ENCODE results near the gene ANO2. TPM values are rescaled to one million over a fixed set of nuclear protein-coding genes. Genes with fewer than 3 reads are reported as not detected.

The ANO2 gene
- total RNA-seq, 3 donors from 2014 or later: not detected

GRCh38 chr12:5521456-5522325 is 423.4 kb downstream of the ANO2 start:
- no peak for ATAC-seq
- Mint-ChIP-seq H3K36me3 (ENCODE audit: insufficient read depth) (no peaks in the 10 kb centered on the region), H3K9me3 (no peaks in the 10 kb centered on the region), H3K4me1 (ENCODE audit: low read depth) (no peaks in the 10 kb centered on the region), H3K4me3 (no peak overlapping the region), H3K27me3 (ENCODE audit: low read depth) (no peaks in the 10 kb centered on the region)
- no peak for DNase-seq

- Mint-ChIP-seq H3K36me3 (ENCODE audit: insufficient read depth) (no peaks in the 10 kb centered on the region), H3K9me3 (no peaks in the 10 kb centered on the region), H3K4me1 (ENCODE audit: low read depth) (no peaks in the 10 kb centered on the region), H3K27me3 (ENCODE audit: low read depth) (no peaks in the 10 kb centered on the region), H3K4me3 (no peak overlapping the region)
- no peak for ATAC-seq
- DNase-seq: no peak
Measured at GRCh38 chr12:5520831-5521230, 424.2 kb downstream of the ANO2 start.

- no peaks in the 10 kb centered on the region for H3K9me3 Mint-ChIP-seq
- no peak overlapping the region for H3K4me3 Mint-ChIP-seq
- H3K36me3 Mint-ChIP-seq (ENCODE audit: insufficient read depth): no peaks in the 10 kb centered on the region
- ATAC-seq: no peak
- H3K4me1 Mint-ChIP-seq (ENCODE audit: low read depth): no peaks in the 10 kb centered on the region
- DNase-seq: no peak
- H3K27me3 Mint-ChIP-seq (ENCODE audit: low read depth): no peaks in the 10 kb centered on the region
Measured at GRCh38 chr12:5520037-5520436, 425.0 kb downstream of the ANO2 start.

GRCh38 chr12:5518584-5519365 is 426.3 kb downstream of the ANO2 start:
- Mint-ChIP-seq H3K4me1 (ENCODE audit: low read depth) (no peaks in the 10 kb centered on the region), H3K9me3 (no peaks in the 10 kb centered on the region), H3K36me3 (ENCODE audit: insufficient read depth) (no peaks in the 10 kb centered on the region), H3K27me3 (ENCODE audit: low read depth) (no peaks in the 10 kb centered on the region), H3K4me3 (no peak overlapping the region)
- ATAC-seq: no peak
- DNase-seq: no peak

GRCh38 chr12:5516371-5517241 is 428.5 kb downstream of the ANO2 start:
- no peaks in the 10 kb centered on the region for H3K4me1 Mint-ChIP-seq (ENCODE audit: low read depth)
- H3K27me3 Mint-ChIP-seq (ENCODE audit: low read depth): peaks cover under 1% of the 10 kb centered on the region
- DNase-seq (no peak), ATAC-seq (no peak)
- no peaks in the 10 kb centered on the region for H3K9me3 Mint-ChIP-seq
- no peaks in the 10 kb centered on the region for H3K36me3 Mint-ChIP-seq (ENCODE audit: insufficient read depth)
- H3K4me3 Mint-ChIP-seq: no peak overlapping the region

- DNase-seq (no peak), ATAC-seq (no peak)
- H3K27me3 Mint-ChIP-seq (ENCODE audit: low read depth): peaks cover 8% of the 10 kb centered on the region
- H3K36me3 Mint-ChIP-seq (ENCODE audit: insufficient read depth): no peaks in the 10 kb centered on the region
- no peaks in the 10 kb centered on the region for H3K4me1 Mint-ChIP-seq (ENCODE audit: low read depth)
- H3K9me3 Mint-ChIP-seq: no peaks in the 10 kb centered on the region
- H3K4me3 Mint-ChIP-seq: no peak overlapping the region
Measured at GRCh38 chr12:5515458-5515857, 429.6 kb downstream of the ANO2 start.

- Mint-ChIP-seq H3K4me1 (ENCODE audit: low read depth) (no peaks in the 10 kb centered on the region), H3K4me3 (no peak overlapping the region), H3K36me3 (ENCODE audit: insufficient read depth) (no peaks in the 10 kb centered on the region), H3K9me3 (no peaks in the 10 kb centered on the region), H3K27me3 (ENCODE audit: low read depth) (peaks cover 8% of the 10 kb centered on the region)
- no peak for ATAC-seq
- no peak for DNase-seq
Measured at GRCh38 chr12:5514545-5514944, 430.5 kb downstream of the ANO2 start.

- H3K4me1 Mint-ChIP-seq (ENCODE audit: low read depth): no peaks in the 10 kb centered on the region
- ATAC-seq (no peak), DNase-seq (no peak)
- H3K27me3 Mint-ChIP-seq (ENCODE audit: low read depth): peaks cover 8% of the 10 kb centered on the region
- H3K4me3 Mint-ChIP-seq: no peak overlapping the region
- H3K36me3 Mint-ChIP-seq (ENCODE audit: insufficient read depth): no peaks in the 10 kb centered on the region
- no peaks in the 10 kb centered on the region for H3K9me3 Mint-ChIP-seq
Measured at GRCh38 chr12:5514016-5514415, 431.0 kb downstream of the ANO2 start.

GRCh38 chr12:5513406-5513805 is 431.7 kb downstream of the ANO2 start:
- Mint-ChIP-seq H3K4me3 (no peak overlapping the region), H3K36me3 (ENCODE audit: insufficient read depth) (no peaks in the 10 kb centered on the region), H3K27me3 (ENCODE audit: low read depth) (peaks cover 8% of the 10 kb centered on the region), H3K4me1 (ENCODE audit: low read depth) (no peaks in the 10 kb centered on the region), H3K9me3 (no peaks in the 10 kb centered on the region)
- ATAC-seq (no peak), DNase-seq (no peak)

Other genes starting within 250 kb of the ANO2 start
- gene VWF, start 179.4 kb upstream of the ANO2 start, total RNA-seq: under 1 TPM; 0.33 to 0.71 (median 0.58) TPM